Spleen (tissue), 7 donors: ENCODE results near the gene ANKRD60.

Source experiments
- CTCF ChIP-seq, 11 experiments: fragments of 200-600 bp in 7 of 11; fragments of 450-650 bp in 4 of 11; sonication (generic) in 4 of 11; IDR thresholded peaks in 8 of 11; conservative IDR thresholded peaks in 3 of 11; 1 replicate in 7 of 11; 2 replicates in 4 of 11; pipeline versions ENCODE4 v1.4.0 to v1.8.0; 2016 to 2021; ENCODE audit warnings: antibody characterized with exemption in 11 of 11, inconsistent platforms in 4 of 11, mild to moderate bottlenecking in 1 of 11
- POLR2AphosphoS5 ChIP-seq, 3 donors: sonication (generic); formaldehyde crosslinking; IDR thresholded peaks; one replicate each; pipeline ENCODE4 v1.5.1; 2017; ENCODE audit warnings: antibody characterized with exemption in 3 of 3
- donor health status: DM: no; HTN: no; CAD: no; lungs with moderate emphysema.
- donor health status: DM: no; HTN: no; CAD: no.
- donor health status: DM: no; HTN: no; CAD: no.

GRCh38 chr20:58271606-58272351 lies 43.3 kb upstream of the ANKRD60 start:
- TF ChIP-seq POLR2AphosphoS5 (IDR thresholded peaks at IDR 0.05) (no peak), CTCF (IDR thresholded peaks at IDR 0.05 in 8 of 11, conservative IDR thresholded peaks at IDR 0.05 in 3 of 11) (no peak)
